Upper lobe of right lung (tissue), 1 donor: ENCODE results near the gene CHST2. TPM values are rescaled to one million over a fixed set of nuclear protein-coding genes. Genes with fewer than 3 reads are reported as not detected.

ENCODE experiments used
- ATAC-seq: fragments of 200-7000 bp; cut with Tn5 transposase; one replicate; pipeline ENCODE4 v1.9.1; 2020; ENCODE audit warnings: mild to moderate bottlenecking, moderate library complexity
- DNase-seq: peaks from one replicate; pipeline ENCODE4 v3.0.0-alpha.2; 2020
- H3K27ac ChIP-seq: fragments of 200-600 bp; one replicate; pipeline ENCODE4 v1.8.0; 2022
- H3K27me3 ChIP-seq: fragments of 200-600 bp; one replicate; pipeline ENCODE4 v1.8.0; 2022; ENCODE audit warnings: mild to moderate bottlenecking
- H3K36me3 ChIP-seq: fragments of 200-600 bp; one replicate; pipeline ENCODE4 v1.8.0; 2022
- H3K4me1 ChIP-seq: fragments of 200-600 bp; one replicate; pipeline ENCODE4 v1.8.0; 2022
- H3K4me3 ChIP-seq: fragments of 200-600 bp; one replicate; pipeline ENCODE4 v1.8.0; 2022; ENCODE audit warnings: mild to moderate bottlenecking
- H3K9me3 ChIP-seq: fragments of 200-600 bp; one replicate; pipeline ENCODE4 v1.8.0; 2022
- intact Hi-C: fragments of 100-400 bp; cut with DNase I; formaldehyde crosslinking; loops from one replicate; pipeline ENCODE4 v1.11.0; 2022
- total RNA-seq: library from RNA; stranded (reverse); fragmentation: NEBNext Ultra II Directional; extraction: Animal tissue kit (Norgen Biotek cat#: 25700); gene quantifications from one replicate; pipeline ENCODE4 v1.2.1, GENCODE V29; 2021
- TF ChIP-seq, protein P1 (sequence below): fragments of 200-600 bp; IDR thresholded peaks from one replicate; pipeline ENCODE4 v1.8.0; 2022; ENCODE audit warnings: antibody characterized with exemption
- donor health status: DM: no; HTN: yes; CAD: no; lungs with severe emphysema.

Gene CHST2
- total RNA-seq, 1 donor from 2014 or later, result 8.2 TPM

DNA sequence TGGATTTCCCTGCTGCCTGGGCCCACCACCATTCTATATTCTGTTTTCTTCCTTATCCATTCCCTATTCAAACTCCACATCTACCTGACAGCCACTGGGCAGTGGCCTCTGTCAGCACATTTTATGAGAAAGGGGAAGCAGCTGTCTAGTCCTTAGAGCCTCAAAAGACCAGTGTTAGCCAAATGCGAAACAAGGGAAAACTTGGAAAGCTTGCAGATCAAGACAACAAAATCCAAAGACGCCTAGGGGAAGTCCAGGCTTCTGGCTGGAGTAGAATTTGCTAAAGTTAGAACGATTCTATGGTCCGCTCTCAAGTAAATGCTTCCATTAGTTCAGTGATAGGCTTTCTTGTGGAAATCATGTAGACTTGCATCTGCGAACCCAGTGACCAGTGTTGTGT lies 39.4 kb upstream of the CHST2 start:
- DNase-seq (no peak), ATAC-seq (no peak)
- Histone ChIP-seq H3K27me3 (no peaks in the 10 kb centered on the region), H3K9me3 (no peaks in the 10 kb centered on the region), H3K36me3 (no peaks in the 10 kb centered on the region), H3K27ac (no peak overlapping the region), H3K4me1 (no peaks in the 10 kb centered on the region), H3K4me3 (no peak overlapping the region)
- intact Hi-C loops, result no loop called here
- TF ChIP-seq, protein P1, sequence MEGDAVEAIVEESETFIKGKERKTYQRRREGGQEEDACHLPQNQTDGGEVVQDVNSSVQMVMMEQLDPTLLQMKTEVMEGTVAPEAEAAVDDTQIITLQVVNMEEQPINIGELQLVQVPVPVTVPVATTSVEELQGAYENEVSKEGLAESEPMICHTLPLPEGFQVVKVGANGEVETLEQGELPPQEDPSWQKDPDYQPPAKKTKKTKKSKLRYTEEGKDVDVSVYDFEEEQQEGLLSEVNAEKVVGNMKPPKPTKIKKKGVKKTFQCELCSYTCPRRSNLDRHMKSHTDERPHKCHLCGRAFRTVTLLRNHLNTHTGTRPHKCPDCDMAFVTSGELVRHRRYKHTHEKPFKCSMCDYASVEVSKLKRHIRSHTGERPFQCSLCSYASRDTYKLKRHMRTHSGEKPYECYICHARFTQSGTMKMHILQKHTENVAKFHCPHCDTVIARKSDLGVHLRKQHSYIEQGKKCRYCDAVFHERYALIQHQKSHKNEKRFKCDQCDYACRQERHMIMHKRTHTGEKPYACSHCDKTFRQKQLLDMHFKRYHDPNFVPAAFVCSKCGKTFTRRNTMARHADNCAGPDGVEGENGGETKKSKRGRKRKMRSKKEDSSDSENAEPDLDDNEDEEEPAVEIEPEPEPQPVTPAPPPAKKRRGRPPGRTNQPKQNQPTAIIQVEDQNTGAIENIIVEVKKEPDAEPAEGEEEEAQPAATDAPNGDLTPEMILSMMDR, result no peak

DNA sequence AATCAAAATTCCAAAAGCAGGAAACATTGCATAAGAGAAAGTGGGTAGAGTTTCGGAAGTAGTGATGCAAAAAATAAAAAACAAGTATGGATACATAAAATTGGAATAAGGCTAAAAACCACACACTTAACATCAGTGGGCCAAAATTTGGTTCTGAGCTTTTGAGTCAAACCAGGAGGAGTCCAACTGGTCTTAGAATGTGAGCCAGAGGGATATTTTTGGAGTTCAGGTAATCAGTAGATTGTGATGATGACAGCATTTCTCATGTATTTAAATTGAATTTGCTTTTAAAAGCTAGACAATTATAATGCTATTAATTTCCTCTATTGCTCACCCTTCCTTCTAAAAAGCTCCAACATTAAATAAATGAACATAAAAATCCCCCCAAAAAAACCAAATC lies 38.2 kb upstream of the CHST2 start:
- DNase-seq (no peak), ATAC-seq (no peak)
- intact Hi-C loops, result no loop called here
- no peaks in the 10 kb centered on the region for H3K9me3 ChIP-seq
- no peaks in the 10 kb centered on the region for H3K4me1 ChIP-seq
- no peaks in the 10 kb centered on the region for H3K36me3 ChIP-seq
- no peak overlapping the region for H3K27ac ChIP-seq
- TF ChIP-seq, protein P1, result no peak
- no peak overlapping the region for H3K4me3 ChIP-seq
- H3K27me3 ChIP-seq, result no peaks in the 10 kb centered on the region

- TF ChIP-seq, protein P1, result no peak
- DNase-seq (no peak), ATAC-seq (peak; percentile 38)
- no peaks in the 10 kb centered on the region for H3K36me3 ChIP-seq
- no peak overlapping the region for H3K4me3 ChIP-seq
- intact Hi-C loops, result no loop called here
- no peaks in the 10 kb centered on the region for H3K27me3 ChIP-seq
- H3K9me3 ChIP-seq, result no peaks in the 10 kb centered on the region
- no peaks in the 10 kb centered on the region for H3K4me1 ChIP-seq
- no peak overlapping the region for H3K27ac ChIP-seq
Measured at GRCh38 chr3:143081844-143082778, 37.5 kb upstream of the CHST2 start.

DNA sequence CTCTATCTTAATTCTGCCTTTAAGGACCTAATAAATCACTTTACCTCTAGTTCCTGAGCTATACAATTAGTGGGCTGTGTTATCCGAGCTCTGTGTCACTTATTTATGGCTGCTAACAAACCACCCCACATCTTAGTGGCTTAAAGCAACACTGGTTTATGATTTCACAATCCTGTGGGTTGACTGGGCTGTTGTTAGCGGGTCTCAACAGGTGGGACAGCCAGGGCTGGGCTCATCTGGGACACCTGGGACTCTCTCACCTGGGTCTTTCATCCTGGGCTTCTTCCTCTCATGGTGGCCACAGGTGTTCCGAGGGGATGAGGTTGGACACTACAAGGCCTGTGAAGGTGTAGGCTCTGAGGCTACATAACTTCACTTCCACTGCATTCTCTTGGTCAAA lies 35.8 kb upstream of the CHST2 start:
- no peak overlapping the region for H3K4me3 ChIP-seq
- ATAC-seq, result no peak
- H3K27ac ChIP-seq, result no peak overlapping the region
- no peaks in the 10 kb centered on the region for H3K27me3 ChIP-seq
- no peaks in the 10 kb centered on the region for H3K4me1 ChIP-seq
- H3K36me3 ChIP-seq, result no peaks in the 10 kb centered on the region
- TF ChIP-seq, protein P1, result no peak
- no peaks in the 10 kb centered on the region for H3K9me3 ChIP-seq
- no peak for DNase-seq
- intact Hi-C loops, result no loop called here

- H3K36me3 ChIP-seq, result no peaks in the 10 kb centered on the region
- H3K27ac ChIP-seq, result no peak overlapping the region
- DNase-seq (no peak), ATAC-seq (peak; percentile 79)
- no peaks in the 10 kb centered on the region for H3K27me3 ChIP-seq
- H3K4me1 ChIP-seq, result no peaks in the 10 kb centered on the region
- H3K9me3 ChIP-seq, result no peaks in the 10 kb centered on the region
- intact Hi-C loops, result no loop called here
- TF ChIP-seq, protein P1, result no peak
- H3K4me3 ChIP-seq, result no peak overlapping the region
Measured at GRCh38 chr3:143084856-143085731, 34.5 kb upstream of the CHST2 start.
